ENCODE results near the gene AGAP1. TPM values are rescaled to one million over a fixed set of nuclear protein-coding genes. Genes with fewer than 3 reads are reported as not detected.

The AGAP1 gene
- total RNA-seq, 2 experiments from 2014 or later: 2.2 TPM

- intact Hi-C loops (cut with DNase I, micrococcal nuclease): no loop called here
- H3K4me3 Mint-ChIP-seq: no peak overlapping the region
- no peaks in the 10 kb centered on the region for H3K4me1 Mint-ChIP-seq
- DNase-seq (no peak), ATAC-seq (no peak)
- ChIA-PET POLR2A (no interaction called here), CTCF (interaction anchor here (0.6 to 0.7 kb wide), 2 partner anchors 11 to 1782 kb away, joined by 3 read pairs; no protein-coding TSS in a partner anchor)
- no peak overlapping the region for H3K27ac Mint-ChIP-seq
- peaks cover 5% of the 10 kb centered on the region for H3K27me3 Mint-ChIP-seq
- H3K9me3 Mint-ChIP-seq (ENCODE audit: low read depth): no peaks in the 10 kb centered on the region
- H3K36me3 Mint-ChIP-seq (ENCODE audit: low read depth): no peaks in the 10 kb centered on the region
Observed at GRCh38 chr2:235770909-235771820, 277.3 kb downstream of the AGAP1 start.

GRCh38 chr2:235773188-235773928 is 279.5 kb downstream of the AGAP1 start:
- POLR2A ChIA-PET: no interaction called here
- H3K4me3 Mint-ChIP-seq: no peak overlapping the region
- H3K27ac Mint-ChIP-seq: no peak overlapping the region
- peaks cover 8% of the 10 kb centered on the region for H3K27me3 Mint-ChIP-seq
- intact Hi-C loops (cut with DNase I, micrococcal nuclease): no loop called here
- CTCF ChIA-PET: no interaction called here
- DNase-seq (no peak), ATAC-seq (no peak)
- H3K36me3 Mint-ChIP-seq (ENCODE audit: low read depth): no peaks in the 10 kb centered on the region
- H3K9me3 Mint-ChIP-seq (ENCODE audit: low read depth): no peaks in the 10 kb centered on the region
- no peaks in the 10 kb centered on the region for H3K4me1 Mint-ChIP-seq

GRCh38 chr2:235774153-235774870 is 280.5 kb downstream of the AGAP1 start:
- H3K27ac Mint-ChIP-seq: no peak overlapping the region
- intact Hi-C loops (cut with DNase I, micrococcal nuclease): no loop called here
- CTCF ChIA-PET: interaction anchor here (1.1 kb wide), 1 partner anchor 9 kb away, joined by 5 read pairs; no protein-coding TSS in a partner anchor
- POLR2A ChIA-PET: no interaction called here
- H3K36me3 Mint-ChIP-seq (ENCODE audit: low read depth): no peaks in the 10 kb centered on the region
- H3K27me3 Mint-ChIP-seq: peaks cover 10% of the 10 kb centered on the region
- DNase-seq: no peak
- H3K4me1 Mint-ChIP-seq: no peaks in the 10 kb centered on the region
- H3K4me3 Mint-ChIP-seq: no peak overlapping the region
- ATAC-seq: no peak
- no peaks in the 10 kb centered on the region for H3K9me3 Mint-ChIP-seq (ENCODE audit: low read depth)

GRCh38 chr2:235776531-235776930 is 282.7 kb downstream of the AGAP1 start:
- H3K27me3 Mint-ChIP-seq: peaks cover 15% of the 10 kb centered on the region
- DNase-seq (no peak), ATAC-seq (no peak)
- no peaks in the 10 kb centered on the region for H3K9me3 Mint-ChIP-seq (ENCODE audit: low read depth)
- no peak overlapping the region for H3K4me3 Mint-ChIP-seq
- intact Hi-C loops (cut with DNase I, micrococcal nuclease): loop anchor here in 1 of 2 experiments (5.0 kb wide), 1 partner anchor 276 kb away; no protein-coding TSS in a partner anchor
- no peaks in the 10 kb centered on the region for H3K4me1 Mint-ChIP-seq
- H3K36me3 Mint-ChIP-seq (ENCODE audit: low read depth): no peaks in the 10 kb centered on the region
- CTCF ChIA-PET: interaction anchor here (0.5 to 1.6 kb wide), 2 partner anchors 12 to 404 kb away, joined by 3 to 4 read pairs; no protein-coding TSS in a partner anchor
- no peak overlapping the region for H3K27ac Mint-ChIP-seq
- POLR2A ChIA-PET: no interaction called here

GRCh38 chr2:235779444-235779896 is 285.6 kb downstream of the AGAP1 start:
- ATAC-seq (peak; percentile 87), DNase-seq (peak; percentile 84)
- H3K27me3 Mint-ChIP-seq: peaks cover 22% of the 10 kb centered on the region
- H3K36me3 Mint-ChIP-seq (ENCODE audit: low read depth): no peaks in the 10 kb centered on the region
- ChIA-PET CTCF (interaction anchor here (0.6 to 3.7 kb wide), 16 partner anchors 12 to 1538 kb away, joined by 3 to 35 read pairs (median 4); no protein-coding TSS in a partner anchor), POLR2A (no interaction called here)
- H3K4me3 Mint-ChIP-seq: no peak overlapping the region
- no peak overlapping the region for H3K27ac Mint-ChIP-seq
- H3K4me1 Mint-ChIP-seq: no peaks in the 10 kb centered on the region
- intact Hi-C loops (cut with DNase I, micrococcal nuclease): loop anchor here (1.0 to 5.0 kb wide), 2 partner anchors 273 to 402 kb away; no protein-coding TSS in a partner anchor
- H3K9me3 Mint-ChIP-seq (ENCODE audit: low read depth): no peaks in the 10 kb centered on the region

- CTCF ChIA-PET: interaction anchor here (1.6 to 3.7 kb wide), 4 partner anchors 11 to 399 kb away, joined by 6 to 35 read pairs (median 12); no protein-coding TSS in a partner anchor
- no peaks in the 10 kb centered on the region for H3K4me1 Mint-ChIP-seq
Observed at GRCh38 chr2:235780401-235780800, 286.6 kb downstream of the AGAP1 start.

GRCh38 chr2:235781775-235782174 is 287.9 kb downstream of the AGAP1 start:
- CTCF ChIA-PET: interaction anchor here (1.0 to 3.2 kb wide), 2 partner anchors 8 to 16 kb away, joined by 3 to 15 read pairs; no protein-coding TSS in a partner anchor
- Mint-ChIP-seq H3K9me3 (ENCODE audit: low read depth) (no peaks in the 10 kb centered on the region), H3K27ac (no peak overlapping the region), H3K36me3 (ENCODE audit: low read depth) (no peaks in the 10 kb centered on the region), H3K4me3 (no peak overlapping the region), H3K4me1 (no peaks in the 10 kb centered on the region), H3K27me3 (peaks cover 25% of the 10 kb centered on the region)
- ATAC-seq: no peak
- POLR2A ChIA-PET: no interaction called here
- DNase-seq: no peak
- intact Hi-C loops (cut with DNase I, micrococcal nuclease): no loop called here

More at GRCh38 chr2:235780401-235780800, 286.6 kb downstream of the AGAP1 start:
- no peak for ATAC-seq
- H3K9me3 Mint-ChIP-seq (ENCODE audit: low read depth): no peaks in the 10 kb centered on the region
- no peaks in the 10 kb centered on the region for H3K36me3 Mint-ChIP-seq (ENCODE audit: low read depth)
- POLR2A ChIA-PET: no interaction called here
- DNase-seq: no peak
- H3K4me3 Mint-ChIP-seq: no peak overlapping the region
- intact Hi-C loops (cut with DNase I, micrococcal nuclease): no loop called here
- H3K27ac Mint-ChIP-seq: no peak overlapping the region
- peaks cover 25% of the 10 kb centered on the region for H3K27me3 Mint-ChIP-seq

- intact Hi-C loops (cut with DNase I, micrococcal nuclease): no loop called here
- H3K4me3 Mint-ChIP-seq: no peak overlapping the region
- no peaks in the 10 kb centered on the region for H3K4me1 Mint-ChIP-seq
- CTCF ChIA-PET: interaction anchor here (1.1 kb wide), 1 partner anchor 19 kb away, joined by 3 read pairs; no protein-coding TSS in a partner anchor
- POLR2A ChIA-PET: no interaction called here
- ATAC-seq: no peak
- H3K9me3 Mint-ChIP-seq (ENCODE audit: low read depth): no peaks in the 10 kb centered on the region
- no peak for DNase-seq
- no peak overlapping the region for H3K27ac Mint-ChIP-seq
- H3K36me3 Mint-ChIP-seq (ENCODE audit: low read depth): no peaks in the 10 kb centered on the region
- H3K27me3 Mint-ChIP-seq: peaks cover 18% of the 10 kb centered on the region
Observed at GRCh38 chr2:235784788-235785187, 290.9 kb downstream of the AGAP1 start.

GRCh38 chr2:235789552-235789951 is 295.7 kb downstream of the AGAP1 start:
- Mint-ChIP-seq H3K9me3 (ENCODE audit: low read depth) (no peaks in the 10 kb centered on the region), H3K4me3 (no peak overlapping the region), H3K36me3 (ENCODE audit: low read depth) (no peaks in the 10 kb centered on the region), H3K27me3 (peaks cover 19% of the 10 kb centered on the region), H3K4me1 (no peaks in the 10 kb centered on the region), H3K27ac (no peak overlapping the region)
- DNase-seq: no peak
- POLR2A ChIA-PET: interaction anchor here (0.6 kb wide), 1 partner anchor 883 kb away, joined by 3 read pairs; no protein-coding TSS in a partner anchor
- ATAC-seq: no peak
- CTCF ChIA-PET: interaction anchor here (0.6 to 0.7 kb wide), 2 partner anchors 8 to 117 kb away, joined by 3 read pairs; no protein-coding TSS in a partner anchor
- intact Hi-C loops (cut with DNase I, micrococcal nuclease): no loop called here

GRCh38 chr2:235793163-235793752 is 299.4 kb downstream of the AGAP1 start:
- DNase-seq (peak; percentile 33), ATAC-seq (peak; percentile 36)
- CTCF ChIA-PET: interaction anchor here (0.8 kb wide), 1 partner anchor 10 kb away, joined by 3 read pairs; no protein-coding TSS in a partner anchor
- Mint-ChIP-seq H3K27me3 (peaks cover 18% of the 10 kb centered on the region), H3K4me3 (no peak overlapping the region), H3K9me3 (ENCODE audit: low read depth) (no peaks in the 10 kb centered on the region), H3K27ac (no peak overlapping the region), H3K4me1 (no peaks in the 10 kb centered on the region), H3K36me3 (ENCODE audit: low read depth) (no peaks in the 10 kb centered on the region)
- intact Hi-C loops (cut with DNase I, micrococcal nuclease): no loop called here
- POLR2A ChIA-PET: interaction anchor here (0.6 kb wide), 1 partner anchor 15 kb away, joined by 3 read pairs; no protein-coding TSS in a partner anchor
